Activated CD4-positive, alpha-beta T cell treated with anti-CD3 and anti-CD28 coated beads, Interleukin-2, amount 10 ng/mL, durations not matched to agents 24 days and 14 days (primary cell): Measurements from ENCODE around the gene HAND1. TPM values are rescaled to one million over a fixed set of nuclear protein-coding genes. Genes with fewer than 3 reads are reported as not detected.

ENCODE experiments used
- DNase-seq: peaks from one replicate; pipeline ENCODE4 v3.0.0; 2022
- H3K27ac Mint-ChIP-seq: one replicate; pipeline ENCODE4 v1.8.0; 2022; ENCODE audit warnings: mild to moderate bottlenecking, mixed read lengths
- H3K27me3 Mint-ChIP-seq: one replicate; pipeline ENCODE4 v1.8.0; 2022; ENCODE audit warnings: mixed read lengths
- H3K36me3 Mint-ChIP-seq: one replicate; pipeline ENCODE4 v1.8.0; 2022; ENCODE audit warnings: low read depth, mild to moderate bottlenecking, mixed read lengths
- H3K4me1 Mint-ChIP-seq: one replicate; pipeline ENCODE4 v1.8.0; 2021; ENCODE audit warnings: mixed read lengths
- H3K4me3 Mint-ChIP-seq: one replicate; pipeline ENCODE4 v1.8.0; 2022; ENCODE audit warnings: mild to moderate bottlenecking, moderate library complexity, mixed read lengths
- H3K9me3 Mint-ChIP-seq: one replicate; pipeline ENCODE4 v1.8.0; 2021; ENCODE audit warnings: mixed read lengths
- intact Hi-C: fragments of 100-400 bp; cut with micrococcal nuclease; formaldehyde crosslinking; loops from one replicate; pipeline ENCODE4 v1.15.1; 2023
- total RNA-seq: library from RNA; stranded (reverse); gene quantifications from 2 replicates; pipeline ENCODE4 v1.2.3, GENCODE V29; 2022

The HAND1 gene
- total RNA-seq, 1 donor from 2014 or later: not detected

DNA sequence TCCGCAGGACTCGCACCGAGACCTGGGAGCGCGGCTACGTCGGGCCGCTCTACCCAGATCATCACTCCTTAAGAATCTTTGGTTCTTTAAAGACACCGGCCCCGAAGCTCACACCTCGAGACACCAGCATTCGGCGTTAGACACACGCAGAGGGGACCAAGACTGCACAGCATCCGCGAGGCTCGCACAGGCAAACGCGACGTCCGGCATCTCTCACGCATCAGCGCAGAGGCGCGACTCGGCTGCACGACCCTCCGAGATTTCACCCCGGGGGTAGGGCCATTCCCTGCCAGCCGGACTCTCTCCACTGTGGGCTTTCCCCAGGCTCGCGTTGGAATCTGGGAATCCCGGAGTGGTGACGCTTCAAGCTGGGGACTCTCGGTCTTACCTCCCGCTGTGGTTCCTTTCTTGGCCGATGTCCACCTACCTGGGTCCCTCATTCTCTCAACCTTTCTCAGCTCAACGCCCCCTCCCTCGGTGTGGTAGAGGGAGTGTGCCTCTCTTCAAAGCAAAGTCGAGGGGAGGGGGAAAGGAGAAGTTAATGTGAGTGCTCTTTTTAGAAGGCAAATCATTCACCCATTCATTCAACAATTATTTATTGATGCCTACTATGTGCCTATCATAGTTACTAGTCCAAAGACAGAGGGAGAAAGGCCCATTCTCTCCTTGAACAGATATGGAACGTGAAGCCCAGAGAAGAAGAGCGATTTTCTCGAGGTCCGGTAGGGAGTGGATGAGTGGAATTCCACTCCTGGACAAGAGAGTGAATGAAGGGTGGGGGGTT lies 1.3 kb upstream of the HAND1 start:
- Mint-ChIP-seq H3K36me3 (peaks cover 10% of the 10 kb centered on the region), H3K27me3 (peaks cover 89% of the 10 kb centered on the region), H3K9me3 (peaks cover 27% of the 10 kb centered on the region), H3K4me1 (peaks cover 21% of the 10 kb centered on the region), H3K4me3 (no peak overlapping the region), H3K27ac (peak overlapping the region; percentile 84)
- DNase-seq: peak; percentile 65
- intact Hi-C loops: no loop called here

- Mint-ChIP-seq H3K4me1 (peaks cover 21% of the 10 kb centered on the region), H3K9me3 (peaks cover 27% of the 10 kb centered on the region), H3K27ac (peak overlapping the region; percentile 55), H3K4me3 (no peak overlapping the region), H3K27me3 (peaks cover 89% of the 10 kb centered on the region), H3K36me3 (peaks cover 10% of the 10 kb centered on the region)
- no peak for DNase-seq
- intact Hi-C loops: no loop called here
Measured at GRCh38 chr5:154478752-154479159, 729 bp upstream of the HAND1 start.

- Mint-ChIP-seq H3K4me1 (peaks cover 23% of the 10 kb centered on the region), H3K4me3 (no peak overlapping the region), H3K9me3 (peaks cover 30% of the 10 kb centered on the region), H3K36me3 (peaks cover 12% of the 10 kb centered on the region), H3K27ac (peak overlapping the region; percentile 75), H3K27me3 (peaks cover 89% of the 10 kb centered on the region)
- peak; percentile 60 for DNase-seq
- intact Hi-C loops: no loop called here
Measured at GRCh38 chr5:154477382-154478223, 424 bp downstream of the HAND1 start.

GRCh38 chr5:154476354-154477205 lies 1.4 kb downstream of the HAND1 start:
- H3K27me3 Mint-ChIP-seq: peaks cover 86% of the 10 kb centered on the region
- intact Hi-C loops: loop anchor here (1.0 kb wide), 1 partner anchor 8 kb away; no protein-coding TSS in a partner anchor

DNA sequence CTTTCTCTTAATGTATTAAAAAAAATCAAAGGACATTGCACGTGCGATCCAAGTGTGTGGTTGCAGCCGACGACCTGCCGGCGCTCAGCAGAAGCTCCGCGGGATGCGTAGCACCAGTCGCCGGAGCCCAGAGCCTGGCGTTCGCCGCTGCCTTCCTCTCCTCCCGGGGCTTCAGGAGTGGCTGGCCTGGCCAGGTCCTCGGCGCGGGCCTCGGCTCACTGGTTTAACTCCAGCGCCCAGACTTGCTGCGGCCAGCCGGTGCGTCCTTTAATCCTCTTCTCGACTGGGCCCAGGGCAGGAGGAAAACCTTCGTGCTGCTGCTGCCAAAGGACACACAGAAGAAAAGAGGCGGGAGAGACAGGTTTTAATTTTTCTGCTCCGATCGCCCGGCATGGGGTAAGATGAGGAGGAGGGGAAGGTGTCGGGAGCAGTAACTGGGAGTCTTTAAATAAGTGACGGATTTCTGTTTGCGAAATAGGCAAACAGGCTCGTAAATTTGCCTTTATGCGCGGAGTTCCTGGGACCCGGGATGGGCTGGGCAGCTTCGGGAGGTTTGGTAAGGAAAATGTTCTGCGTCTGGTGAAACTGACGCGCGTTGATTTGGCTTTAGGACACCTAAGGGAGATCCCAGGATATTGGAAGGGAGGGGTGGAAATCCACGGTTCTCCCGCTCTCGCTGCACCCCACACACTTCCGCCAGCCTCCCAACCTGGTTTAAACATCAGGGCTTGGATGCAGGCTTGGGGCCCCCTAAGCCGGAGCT lies 2.3 kb downstream of the HAND1 start:
- intact Hi-C loops: loop anchor here (1.0 kb wide), 1 partner anchor 9 kb away; no protein-coding TSS in a partner anchor
- Mint-ChIP-seq H3K4me1 (peaks cover 23% of the 10 kb centered on the region), H3K4me3 (no peak overlapping the region)

More at GRCh38 chr5:154476354-154477205, 1.4 kb downstream of the HAND1 start:
- Mint-ChIP-seq H3K4me1 (peaks cover 23% of the 10 kb centered on the region), H3K27ac (peak overlapping the region; percentile 75), H3K4me3 (no peak overlapping the region), H3K36me3 (peaks cover 12% of the 10 kb centered on the region), H3K9me3 (peaks cover 30% of the 10 kb centered on the region)
- DNase-seq: peak; percentile 59

DNA sequence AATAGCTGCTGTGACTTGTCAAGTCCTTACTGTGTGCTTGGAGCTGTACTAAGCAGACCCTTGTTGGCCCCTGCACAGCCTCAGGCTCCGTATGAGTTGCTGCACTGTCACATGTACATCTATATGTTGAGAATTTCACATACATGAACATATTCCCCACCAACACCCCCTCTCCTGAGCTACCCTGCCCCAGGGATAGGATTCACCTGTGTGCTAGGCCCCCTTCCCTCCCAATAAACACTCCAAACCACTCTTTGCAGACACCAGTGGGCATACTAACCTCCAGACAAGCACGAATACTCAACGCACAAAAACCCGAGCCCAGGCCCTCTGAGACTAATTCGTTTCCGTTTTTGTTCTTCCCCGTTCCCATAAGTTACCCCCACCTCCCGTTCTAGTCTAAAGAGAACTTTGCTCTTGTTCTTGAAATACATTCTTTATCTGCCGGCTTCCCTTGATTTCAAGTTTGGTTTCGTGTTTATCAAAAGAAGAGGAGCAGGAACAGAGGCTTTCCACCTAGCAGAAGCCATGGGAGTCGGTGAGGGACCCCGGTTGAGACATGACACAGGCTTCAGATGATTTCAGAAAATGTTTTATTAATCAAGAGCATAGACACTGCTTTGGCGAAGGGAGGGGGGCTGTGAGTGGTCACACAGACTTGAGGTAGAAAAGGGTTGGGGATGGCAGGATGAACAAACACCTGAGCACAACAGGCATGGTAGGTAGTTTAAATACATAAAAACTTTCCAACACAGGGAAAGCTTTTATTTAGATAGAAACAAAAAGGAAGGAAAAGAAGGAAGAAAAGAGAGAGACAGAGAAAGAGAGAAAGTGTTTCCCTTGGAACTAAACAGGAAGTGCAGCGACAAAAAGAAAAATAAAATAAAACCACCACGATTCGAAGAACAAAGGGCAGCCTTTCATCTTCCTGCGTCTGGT lies 3.4 kb downstream of the HAND1 start:
- Mint-ChIP-seq H3K4me3 (peak overlapping the region; percentile 20), H3K9me3 (peaks cover 26% of the 10 kb centered on the region), H3K36me3 (peaks cover 11% of the 10 kb centered on the region), H3K27ac (peak overlapping the region; percentile 62), H3K27me3 (peaks cover 87% of the 10 kb centered on the region), H3K4me1 (peaks cover 23% of the 10 kb centered on the region)
- intact Hi-C loops: no loop called here
- DNase-seq: peak; percentile 61

More for the DNA sequence above, 2.3 kb downstream of the HAND1 start:
- Mint-ChIP-seq H3K27ac (peak overlapping the region; percentile 73), H3K27me3 (peaks cover 86% of the 10 kb centered on the region), H3K9me3 (peaks cover 30% of the 10 kb centered on the region), H3K36me3 (peaks cover 12% of the 10 kb centered on the region)
- peak; percentile 62 for DNase-seq

DNA sequence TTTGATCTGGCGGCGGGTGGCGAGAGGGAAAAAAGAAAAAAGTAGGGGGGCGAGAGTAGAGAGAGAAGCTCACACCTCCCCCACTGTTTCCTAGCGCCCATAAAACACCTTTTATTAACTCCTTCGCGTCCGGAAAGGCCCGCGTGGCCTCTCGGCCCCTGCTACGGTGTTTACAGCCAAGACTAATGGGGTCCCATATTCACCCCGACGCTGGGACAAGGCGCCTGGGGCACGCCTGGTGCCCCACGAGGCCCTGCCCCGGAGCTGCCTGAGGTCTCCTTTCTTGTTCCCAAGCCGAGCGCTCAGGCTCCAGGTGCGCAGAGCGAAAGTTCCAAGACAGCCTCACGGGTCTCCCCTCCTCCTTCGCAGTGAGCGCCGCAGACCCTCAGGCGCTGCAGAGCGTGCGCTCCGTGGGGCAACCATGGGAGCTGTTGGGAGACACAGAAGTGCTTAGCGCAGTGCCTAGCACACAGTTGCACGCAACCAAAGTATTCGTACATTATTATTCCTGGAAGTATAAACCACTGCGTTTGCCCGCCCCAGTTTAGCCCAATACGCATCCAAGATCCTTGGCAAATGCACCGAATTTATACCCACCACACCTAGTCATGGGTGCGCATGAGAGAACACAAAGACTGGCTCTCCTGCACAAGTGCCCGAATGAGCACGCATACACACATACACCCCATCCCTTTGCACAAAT lies 4.3 kb downstream of the HAND1 start:
- H3K4me1 Mint-ChIP-seq: peaks cover 20% of the 10 kb centered on the region
- intact Hi-C loops: loop anchor here (1.0 kb wide), 1 partner anchor 8 kb away; no protein-coding TSS in a partner anchor

DNA sequence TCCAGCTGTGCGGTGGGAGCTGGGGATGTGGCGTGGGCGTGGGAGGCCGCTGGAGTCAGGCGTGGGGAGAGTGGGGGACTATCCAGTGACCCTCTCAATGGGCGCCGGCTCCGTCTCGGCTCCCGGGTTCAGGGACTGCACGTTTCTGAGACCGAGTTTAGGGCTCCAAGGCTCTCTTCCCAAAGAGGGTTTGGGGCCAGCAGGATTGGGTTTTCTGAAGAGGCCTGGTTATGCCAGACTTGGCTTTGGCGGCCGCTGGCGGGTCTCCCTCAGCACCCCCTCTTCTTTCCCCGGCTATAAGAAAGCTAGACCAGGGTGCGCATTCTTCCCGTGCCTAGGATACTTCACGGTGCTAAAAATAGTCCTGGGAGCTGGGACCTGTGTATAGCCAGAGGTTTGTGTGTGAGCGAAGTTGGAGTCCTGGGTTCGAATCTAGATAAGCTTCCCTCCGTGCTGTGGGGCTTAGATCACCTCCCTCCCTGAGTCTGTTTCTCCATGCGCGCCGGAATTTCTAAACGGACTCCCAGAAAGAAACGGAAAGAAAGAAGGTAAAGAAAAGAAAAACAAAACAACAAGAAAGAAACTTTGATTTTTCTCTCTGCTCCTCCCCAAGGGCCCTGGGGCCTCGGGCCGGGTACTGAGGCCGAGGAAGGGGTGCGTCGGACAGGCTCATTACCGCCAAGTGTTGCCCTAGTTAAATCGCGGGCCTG lies 5.0 kb downstream of the HAND1 start:
- Mint-ChIP-seq H3K9me3 (peaks cover 23% of the 10 kb centered on the region), H3K27me3 (peaks cover 85% of the 10 kb centered on the region), H3K4me1 (peaks cover 20% of the 10 kb centered on the region), H3K36me3 (peaks cover 8% of the 10 kb centered on the region), H3K27ac (peak overlapping the region; percentile 75), H3K4me3 (peak overlapping the region; percentile 35)
- intact Hi-C loops: loop anchor here (1.0 kb wide), 1 partner anchor 8 kb away; no protein-coding TSS in a partner anchor
- peak; percentile 60 for DNase-seq

More for the DNA sequence above, 4.3 kb downstream of the HAND1 start:
- peaks cover 86% of the 10 kb centered on the region for H3K27me3 Mint-ChIP-seq
- H3K4me3 Mint-ChIP-seq: no peak overlapping the region
- peak; percentile 57 for DNase-seq
- peaks cover 23% of the 10 kb centered on the region for H3K9me3 Mint-ChIP-seq
- no peak overlapping the region for H3K27ac Mint-ChIP-seq
- peaks cover 8% of the 10 kb centered on the region for H3K36me3 Mint-ChIP-seq

DNA sequence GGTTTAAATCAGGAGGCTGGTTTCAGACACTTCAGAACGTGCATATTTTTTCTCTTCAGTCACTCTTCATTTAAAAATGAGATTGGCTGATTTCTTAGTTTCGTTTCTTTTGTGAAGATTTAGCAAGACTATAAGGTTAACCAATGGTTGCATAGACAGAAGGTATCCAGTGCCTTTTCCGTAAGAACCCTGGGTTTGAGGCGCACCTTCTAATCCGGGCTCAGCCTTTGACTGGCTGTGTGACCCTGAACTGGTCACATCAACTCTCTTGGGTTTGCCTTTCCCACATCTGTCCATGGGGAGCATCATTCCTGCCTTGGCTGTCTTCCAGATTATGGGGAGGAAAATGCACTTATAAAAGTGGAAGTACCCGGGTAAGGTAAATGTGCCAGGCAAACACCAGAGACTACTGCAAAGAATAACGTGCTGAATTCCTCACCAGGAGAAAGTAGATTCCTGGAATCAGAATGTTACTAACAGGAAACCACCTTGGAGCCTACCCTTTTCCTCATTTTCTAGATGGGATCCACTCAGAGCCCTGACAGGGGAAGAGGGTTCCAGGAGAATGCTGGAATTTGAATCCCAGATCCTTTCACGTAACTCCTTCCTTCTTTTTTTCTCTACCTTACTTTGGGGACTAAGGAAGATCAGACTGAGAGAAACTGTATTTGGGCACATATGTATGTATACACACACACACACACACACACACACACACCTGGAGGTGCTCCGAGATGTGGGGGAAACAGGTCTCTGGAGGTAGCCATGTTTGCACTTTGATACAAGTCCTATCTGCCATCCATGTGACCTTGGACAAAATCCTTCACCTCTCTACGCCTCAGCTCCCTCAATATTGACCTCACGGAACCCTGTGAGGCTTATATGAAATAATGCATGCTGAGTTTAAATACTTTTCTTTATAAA lies 6.8 kb downstream of the HAND1 start:
- no peak for DNase-seq
- Mint-ChIP-seq H3K4me3 (no peak overlapping the region), H3K4me1 (peaks cover 16% of the 10 kb centered on the region), H3K27me3 (peaks cover 84% of the 10 kb centered on the region), H3K36me3 (peaks cover 5% of the 10 kb centered on the region), H3K27ac (no peak overlapping the region), H3K9me3 (peaks cover 13% of the 10 kb centered on the region)
- intact Hi-C loops: no loop called here

- peaks cover 78% of the 10 kb centered on the region for H3K27me3 Mint-ChIP-seq
- H3K36me3 Mint-ChIP-seq: peaks cover 2% of the 10 kb centered on the region
- peaks cover 9% of the 10 kb centered on the region for H3K9me3 Mint-ChIP-seq
- H3K27ac Mint-ChIP-seq: no peak overlapping the region
- peaks cover 10% of the 10 kb centered on the region for H3K4me1 Mint-ChIP-seq
- H3K4me3 Mint-ChIP-seq: no peak overlapping the region
- DNase-seq: no peak
- intact Hi-C loops: no loop called here
Measured at GRCh38 chr5:154470137-154470536, 7.9 kb downstream of the HAND1 start.
